ENCODE data around the gene AHCYL2. TPM values are rescaled to one million over a fixed set of nuclear protein-coding genes. Genes with fewer than 3 reads are reported as not detected.
A peak's percentile ranks its signal among the peaks of the same experiment; 100 is the strongest.

AHCYL2 gene
- total RNA-seq, 1 donor from 2014 or later = 106 TPM

- no peak for TF ChIP-seq CTCF (IDR thresholded peaks at IDR 0.05)
These were observed 162.7 kb downstream of the AHCYL2 start for GRCh38 chr7:129387537-129387936.

GRCh38 chr7:129388333-129389098 is 163.7 kb downstream of the AHCYL2 start:
- intact Hi-C loops (cut with DNase I) = no loop called here
- TF ChIP-seq CTCF (IDR thresholded peaks at IDR 0.05) = no peak
- DNase-seq = no peak
- H3K9me3 ChIP-seq = no peaks in the 10 kb centered on the region
- no peaks in the 10 kb centered on the region for H3K27me3 ChIP-seq
- peak; percentile 57 for ATAC-seq
- H3K36me3 ChIP-seq = peaks cover 22% of the 10 kb centered on the region
- no peak overlapping the region for H3K4me3 ChIP-seq
- no peak overlapping the region for H3K27ac ChIP-seq
- no peaks in the 10 kb centered on the region for H3K4me1 ChIP-seq

More at GRCh38 chr7:129387537-129387936, 162.7 kb downstream of the AHCYL2 start:
- ATAC-seq = no peak
- Histone ChIP-seq H3K27ac (no peak overlapping the region), H3K4me1 (no peaks in the 10 kb centered on the region), H3K36me3 (peaks cover 22% of the 10 kb centered on the region), H3K27me3 (no peaks in the 10 kb centered on the region), H3K9me3 (no peaks in the 10 kb centered on the region), H3K4me3 (no peak overlapping the region)
- no peak for DNase-seq
- intact Hi-C loops (cut with DNase I) = no loop called here

- intact Hi-C loops (cut with DNase I) = no loop called here
- Histone ChIP-seq H3K4me1 (no peaks in the 10 kb centered on the region), H3K36me3 (peaks cover 22% of the 10 kb centered on the region), H3K4me3 (no peak overlapping the region), H3K9me3 (no peaks in the 10 kb centered on the region), H3K27ac (no peak overlapping the region), H3K27me3 (no peaks in the 10 kb centered on the region)
- DNase-seq (no peak), ATAC-seq (no peak)
- no peak for TF ChIP-seq CTCF (IDR thresholded peaks at IDR 0.05)
These were observed 165.0 kb downstream of the AHCYL2 start for GRCh38 chr7:129389829-129390228.

GRCh38 chr7:129390314-129390713 is 165.5 kb downstream of the AHCYL2 start:
- no peak for TF ChIP-seq CTCF (IDR thresholded peaks at IDR 0.05)
- Histone ChIP-seq H3K4me1 (no peaks in the 10 kb centered on the region), H3K27ac (no peak overlapping the region), H3K27me3 (no peaks in the 10 kb centered on the region), H3K9me3 (no peaks in the 10 kb centered on the region), H3K4me3 (no peak overlapping the region), H3K36me3 (peaks cover 22% of the 10 kb centered on the region)
- intact Hi-C loops (cut with DNase I) = no loop called here
- ATAC-seq (no peak), DNase-seq (no peak)

GRCh38 chr7:129391546-129392171 is 166.8 kb downstream of the AHCYL2 start:
- intact Hi-C loops (cut with DNase I) = no loop called here
- Histone ChIP-seq H3K9me3 (no peaks in the 10 kb centered on the region), H3K27me3 (no peaks in the 10 kb centered on the region), H3K4me1 (no peaks in the 10 kb centered on the region), H3K4me3 (no peak overlapping the region), H3K27ac (no peak overlapping the region), H3K36me3 (peaks cover 25% of the 10 kb centered on the region)
- ATAC-seq (no peak), DNase-seq (no peak)
- no peak for TF ChIP-seq CTCF (IDR thresholded peaks at IDR 0.05)

All from upper lobe of right lung (tissue), 1 donor.